ENCODE data around the gene BICD2.
"Not testable (repeated sequence)": the region's sequence is repeated elsewhere in the genome, so short reads cannot be mapped to it uniquely, and the experiment has no call there.

The BICD2 gene

GRCh38 chr9:92764381-92764987 lies at the start of gene BICD2:
Gene BICD2 (minus strand): TSS chr9:92764833. CDS start chr9:92764744, 89 bp downstream.
- DNase-seq (ENCODE audit: low read depth in 3 of 3, low spot score in 1 of 3), result no peak

- not testable (repeated sequence) for DNase-seq (ENCODE audit: low read depth in 3 of 3, low spot score in 1 of 3)
Measured at GRCh38 chr9:92809629-92810326, 45.1 kb upstream of the BICD2 start.

GRCh38 chr9:92808726-92809451 lies 44.3 kb upstream of the BICD2 start:
- DNase-seq (ENCODE audit: low read depth in 3 of 3, low spot score in 1 of 3), result no peak

GRCh38 chr9:92807757-92808725 lies 43.4 kb upstream of the BICD2 start:
- no peak for DNase-seq (ENCODE audit: low read depth in 3 of 3, low spot score in 1 of 3)

- DNase-seq (ENCODE audit: low read depth in 3 of 3, low spot score in 1 of 3), result no peak
Measured at GRCh38 chr9:92807031-92807756, 42.6 kb upstream of the BICD2 start.

GRCh38 chr9:92804727-92805126 lies 40.1 kb upstream of the BICD2 start:
- no peak for DNase-seq (ENCODE audit: low read depth in 3 of 3, low spot score in 1 of 3)

- no peak for DNase-seq (ENCODE audit: low read depth in 3 of 3, low spot score in 1 of 3)
Measured at GRCh38 chr9:92798358-92798757, 33.7 kb upstream of the BICD2 start.

- DNase-seq (ENCODE audit: low read depth in 3 of 3, low spot score in 1 of 3), result not testable (repeated sequence)
Measured at GRCh38 chr9:92796337-92796804, 31.7 kb upstream of the BICD2 start.

- DNase-seq (ENCODE audit: low read depth in 3 of 3, low spot score in 1 of 3), result no peak
Measured at GRCh38 chr9:92795598-92796336, 31.1 kb upstream of the BICD2 start.

GRCh38 chr9:92795000-92795399 lies 30.4 kb upstream of the BICD2 start:
- no peak for DNase-seq (ENCODE audit: low read depth in 3 of 3, low spot score in 1 of 3)

- DNase-seq (ENCODE audit: low read depth in 3 of 3, low spot score in 1 of 3), result no peak
Measured at GRCh38 chr9:92794426-92794825, 29.8 kb upstream of the BICD2 start.

- peak; percentile 53 to 59 (median 59) for DNase-seq (ENCODE audit: low read depth in 3 of 3, low spot score in 1 of 3)
Measured at GRCh38 chr9:92790542-92791527, 26.2 kb upstream of the BICD2 start.

GRCh38 chr9:92786298-92786697 lies 21.7 kb upstream of the BICD2 start:
- DNase-seq (ENCODE audit: low read depth in 3 of 3, low spot score in 1 of 3), result no peak

GRCh38 chr9:92781899-92782298 lies 17.3 kb upstream of the BICD2 start:
- DNase-seq (ENCODE audit: low read depth in 3 of 3, low spot score in 1 of 3), result no peak

- DNase-seq (ENCODE audit: low read depth in 3 of 3, low spot score in 1 of 3), result no peak
Measured at GRCh38 chr9:92780206-92780605, 15.6 kb upstream of the BICD2 start.

- no peak for DNase-seq (ENCODE audit: low read depth in 3 of 3, low spot score in 1 of 3)
Measured at GRCh38 chr9:92775466-92775865, 10.8 kb upstream of the BICD2 start.

- no peak for DNase-seq (ENCODE audit: low read depth in 3 of 3, low spot score in 1 of 3)
Measured at GRCh38 chr9:92774274-92774673, 9.6 kb upstream of the BICD2 start.

- no peak for DNase-seq (ENCODE audit: low read depth in 3 of 3, low spot score in 1 of 3)
Measured at GRCh38 chr9:92773810-92774209, 9.2 kb upstream of the BICD2 start.

Data from stimulated activated CD4-positive, alpha-beta T cell treated with anti-CD3 and anti-CD28 coated beads, TNF-alpha, amount 100 ng/mL, for 1 hour (primary cell).